ENCODE measurements around the gene PSME3IP1.
A peak's percentile ranks its signal among the peaks of the same experiment; 100 is the strongest.

The PSME3IP1 gene

GRCh38 chr16:57131351-57131970 is 54.4 kb downstream of the PSME3IP1 start:
- Histone ChIP-seq H3K9me3 (ENCODE audit: insufficient read depth, low read depth, low read length) (no peaks in the 10 kb centered on the region), H3K4me3 (ENCODE audit: low read length, poor library complexity, severe bottlenecking) (no peak overlapping the region), H3K9ac (ENCODE audit: low read depth, low read length, poor library complexity, severe bottlenecking) (peak overlapping the region; percentile 44), H3K27me3 (ENCODE audit: insufficient read depth, low read length, poor library complexity, severe bottlenecking) (no peaks in the 10 kb centered on the region), H3K79me2 (ENCODE audit: insufficient read depth, low read length) (no peaks in the 10 kb centered on the region), H3F3A (ENCODE audit: low read depth) (no peaks in the 10 kb centered on the region), H3K36me3 (ENCODE audit: insufficient read depth, low read length) (no peaks in the 10 kb centered on the region), H3K9me2 (replicated peaks; ENCODE audit: low read depth, low read length) (no peaks in the 10 kb centered on the region), H3K4me1 (ENCODE audit: insufficient read depth, low read length, poor library complexity, severe bottlenecking) (peaks cover 56% of the 10 kb centered on the region), H4K20me1 (ENCODE audit: insufficient read depth, low read length, poor library complexity, severe bottlenecking) (no peaks in the 10 kb centered on the region), H2AFZ (ENCODE audit: low read length) (no peak overlapping the region), H3K4me2 (ENCODE audit: low read depth, low read length, poor library complexity, severe bottlenecking) (peak overlapping the region; percentile 60)
- TF ChIP-seq, protein P1, sequence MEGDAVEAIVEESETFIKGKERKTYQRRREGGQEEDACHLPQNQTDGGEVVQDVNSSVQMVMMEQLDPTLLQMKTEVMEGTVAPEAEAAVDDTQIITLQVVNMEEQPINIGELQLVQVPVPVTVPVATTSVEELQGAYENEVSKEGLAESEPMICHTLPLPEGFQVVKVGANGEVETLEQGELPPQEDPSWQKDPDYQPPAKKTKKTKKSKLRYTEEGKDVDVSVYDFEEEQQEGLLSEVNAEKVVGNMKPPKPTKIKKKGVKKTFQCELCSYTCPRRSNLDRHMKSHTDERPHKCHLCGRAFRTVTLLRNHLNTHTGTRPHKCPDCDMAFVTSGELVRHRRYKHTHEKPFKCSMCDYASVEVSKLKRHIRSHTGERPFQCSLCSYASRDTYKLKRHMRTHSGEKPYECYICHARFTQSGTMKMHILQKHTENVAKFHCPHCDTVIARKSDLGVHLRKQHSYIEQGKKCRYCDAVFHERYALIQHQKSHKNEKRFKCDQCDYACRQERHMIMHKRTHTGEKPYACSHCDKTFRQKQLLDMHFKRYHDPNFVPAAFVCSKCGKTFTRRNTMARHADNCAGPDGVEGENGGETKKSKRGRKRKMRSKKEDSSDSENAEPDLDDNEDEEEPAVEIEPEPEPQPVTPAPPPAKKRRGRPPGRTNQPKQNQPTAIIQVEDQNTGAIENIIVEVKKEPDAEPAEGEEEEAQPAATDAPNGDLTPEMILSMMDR (conservative IDR thresholded peaks at IDR 0.05; ENCODE audit: low read length) = no peak
- TF ChIP-seq EZH2phosphoT487 (IDR thresholded peaks at IDR 0.05; ENCODE audit: borderline replicate concordance) = no peak

DNA sequence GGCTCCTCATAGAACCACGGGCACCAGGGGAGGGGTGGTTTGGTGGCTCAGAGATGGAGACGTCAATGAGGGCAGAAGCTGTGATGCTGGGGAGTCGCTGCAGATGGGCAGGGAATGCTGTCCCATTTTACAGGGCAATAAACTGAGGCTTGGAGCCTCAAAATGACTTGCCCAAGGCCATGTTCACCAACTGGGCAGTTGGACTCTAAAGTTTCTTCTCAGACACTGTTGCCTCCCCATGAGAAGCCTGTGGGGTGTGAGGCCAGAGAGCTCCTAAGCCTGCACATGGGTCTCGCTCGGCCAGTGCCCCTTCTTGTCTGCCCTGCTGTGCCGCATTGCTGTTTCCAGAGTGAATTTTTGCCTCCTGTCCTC is 54.9 kb downstream of the PSME3IP1 start:
- H3K9me3 ChIP-seq (ENCODE audit: insufficient read depth, low read depth, low read length) = no peaks in the 10 kb centered on the region
- H3K4me2 ChIP-seq (ENCODE audit: low read depth, low read length, poor library complexity, severe bottlenecking) = no peak overlapping the region
- no peaks in the 10 kb centered on the region for H3K79me2 ChIP-seq (ENCODE audit: insufficient read depth, low read length)
- H3F3A ChIP-seq (ENCODE audit: low read depth) = no peaks in the 10 kb centered on the region
- no peak overlapping the region for H3K9ac ChIP-seq (ENCODE audit: low read depth, low read length, poor library complexity, severe bottlenecking)
- H2AFZ ChIP-seq (ENCODE audit: low read length) = no peak overlapping the region
- TF ChIP-seq, protein P1 (conservative IDR thresholded peaks at IDR 0.05; ENCODE audit: low read length) = no peak
- TF ChIP-seq EZH2phosphoT487 (IDR thresholded peaks at IDR 0.05; ENCODE audit: borderline replicate concordance) = no peak
- H4K20me1 ChIP-seq (ENCODE audit: insufficient read depth, low read length, poor library complexity, severe bottlenecking) = no peaks in the 10 kb centered on the region
- H3K9me2 ChIP-seq (replicated peaks; ENCODE audit: low read depth, low read length) = no peaks in the 10 kb centered on the region
- peaks cover 52% of the 10 kb centered on the region for H3K4me1 ChIP-seq (ENCODE audit: insufficient read depth, low read length, poor library complexity, severe bottlenecking)
- no peaks in the 10 kb centered on the region for H3K27me3 ChIP-seq (ENCODE audit: insufficient read depth, low read length, poor library complexity, severe bottlenecking)
- H3K4me3 ChIP-seq (ENCODE audit: low read length, poor library complexity, severe bottlenecking) = no peak overlapping the region
- no peaks in the 10 kb centered on the region for H3K36me3 ChIP-seq (ENCODE audit: insufficient read depth, low read length)

GRCh38 chr16:57128771-57129389 is 57.0 kb downstream of the PSME3IP1 start:
- Histone ChIP-seq H3F3A (ENCODE audit: low read depth) (no peaks in the 10 kb centered on the region), H3K4me3 (ENCODE audit: low read length, poor library complexity, severe bottlenecking) (peak overlapping the region; percentile 11), H2AFZ (ENCODE audit: low read length) (no peak overlapping the region), H3K27me3 (ENCODE audit: insufficient read depth, low read length, poor library complexity, severe bottlenecking) (no peaks in the 10 kb centered on the region), H3K9ac (ENCODE audit: low read depth, low read length, poor library complexity, severe bottlenecking) (peak overlapping the region; percentile 60), H3K36me3 (ENCODE audit: insufficient read depth, low read length) (no peaks in the 10 kb centered on the region; the same call in 1 of the 2 replicates), H3K9me2 (replicated peaks; ENCODE audit: low read depth, low read length) (no peaks in the 10 kb centered on the region), H3K4me2 (ENCODE audit: low read depth, low read length, poor library complexity, severe bottlenecking) (peak overlapping the region; percentile 25), H3K79me2 (ENCODE audit: insufficient read depth, low read length) (no peaks in the 10 kb centered on the region), H3K9me3 (ENCODE audit: insufficient read depth, low read depth, low read length) (no peaks in the 10 kb centered on the region), H4K20me1 (ENCODE audit: insufficient read depth, low read length, poor library complexity, severe bottlenecking) (no peaks in the 10 kb centered on the region), H3K4me1 (ENCODE audit: insufficient read depth, low read length, poor library complexity, severe bottlenecking) (peaks cover 32% of the 10 kb centered on the region)
- no peak for TF ChIP-seq EZH2phosphoT487 (IDR thresholded peaks at IDR 0.05; ENCODE audit: borderline replicate concordance)
- TF ChIP-seq, protein P1 (conservative IDR thresholded peaks at IDR 0.05; ENCODE audit: low read length) = no peak
